ENCODE results near the gene CUX1. TPM values are rescaled to one million over a fixed set of nuclear protein-coding genes. Genes with fewer than 3 reads are reported as not detected.

The CUX1 gene
- total and polyA plus RNA-seq, 10 of the 15 experiments (the other 5 are each of a cell fraction or from before 2014, with no cell fraction given) = 6.1 to 48.6 (median 25.9) TPM

DNA sequence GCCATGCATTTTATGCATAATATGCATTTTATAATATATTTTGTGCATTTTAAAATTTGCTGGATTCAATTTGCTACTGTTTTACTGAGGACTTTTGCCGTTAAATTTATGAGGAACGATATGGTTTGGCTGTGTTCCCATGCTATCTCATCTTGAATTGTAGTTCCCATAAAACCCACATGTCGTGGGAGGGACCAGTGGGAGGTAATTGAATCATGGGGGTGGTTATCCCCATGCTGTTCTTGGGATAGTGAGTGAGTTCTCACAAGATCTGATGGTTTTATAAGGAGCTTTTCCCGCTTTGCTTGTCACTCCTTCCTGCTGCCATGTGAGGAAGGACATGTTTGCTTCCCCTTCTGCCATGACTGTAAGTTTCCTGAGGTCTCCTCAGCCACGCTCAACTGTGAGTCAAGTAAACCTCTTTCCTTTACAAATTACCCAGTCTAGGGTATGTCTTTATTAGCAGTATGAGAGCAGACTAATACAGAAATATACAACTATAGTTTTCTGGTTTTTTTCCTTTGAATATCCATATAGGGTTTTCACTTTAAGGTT, 267.9 kb downstream of the CUX1 start (continued):
- TF ChIP-seq ATF2 (IDR thresholded peaks at IDR 0.05; ENCODE audit: low read length) (no peak), POLR2AphosphoS2 (IDR thresholded peaks at IDR 0.05; ENCODE audit: low read depth, low read length) (no peak)
- TF ChIP-seq, protein P1, sequence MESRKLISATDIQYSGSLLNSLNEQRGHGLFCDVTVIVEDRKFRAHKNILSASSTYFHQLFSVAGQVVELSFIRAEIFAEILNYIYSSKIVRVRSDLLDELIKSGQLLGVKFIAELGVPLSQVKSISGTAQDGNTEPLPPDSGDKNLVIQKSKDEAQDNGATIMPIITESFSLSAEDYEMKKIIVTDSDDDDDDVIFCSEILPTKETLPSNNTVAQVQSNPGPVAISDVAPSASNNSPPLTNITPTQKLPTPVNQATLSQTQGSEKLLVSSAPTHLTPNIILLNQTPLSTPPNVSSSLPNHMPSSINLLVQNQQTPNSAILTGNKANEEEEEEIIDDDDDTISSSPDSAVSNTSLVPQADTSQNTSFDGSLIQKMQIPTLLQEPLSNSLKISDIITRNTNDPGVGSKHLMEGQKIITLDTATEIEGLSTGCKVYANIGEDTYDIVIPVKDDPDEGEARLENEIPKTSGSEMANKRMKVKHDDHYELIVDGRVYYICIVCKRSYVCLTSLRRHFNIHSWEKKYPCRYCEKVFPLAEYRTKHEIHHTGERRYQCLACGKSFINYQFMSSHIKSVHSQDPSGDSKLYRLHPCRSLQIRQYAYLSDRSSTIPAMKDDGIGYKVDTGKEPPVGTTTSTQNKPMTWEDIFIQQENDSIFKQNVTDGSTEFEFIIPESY (IDR thresholded peaks at IDR 0.05) = 0 out of 2 replicates have a peak, but pooled peaks have one; percentile 27

DNA sequence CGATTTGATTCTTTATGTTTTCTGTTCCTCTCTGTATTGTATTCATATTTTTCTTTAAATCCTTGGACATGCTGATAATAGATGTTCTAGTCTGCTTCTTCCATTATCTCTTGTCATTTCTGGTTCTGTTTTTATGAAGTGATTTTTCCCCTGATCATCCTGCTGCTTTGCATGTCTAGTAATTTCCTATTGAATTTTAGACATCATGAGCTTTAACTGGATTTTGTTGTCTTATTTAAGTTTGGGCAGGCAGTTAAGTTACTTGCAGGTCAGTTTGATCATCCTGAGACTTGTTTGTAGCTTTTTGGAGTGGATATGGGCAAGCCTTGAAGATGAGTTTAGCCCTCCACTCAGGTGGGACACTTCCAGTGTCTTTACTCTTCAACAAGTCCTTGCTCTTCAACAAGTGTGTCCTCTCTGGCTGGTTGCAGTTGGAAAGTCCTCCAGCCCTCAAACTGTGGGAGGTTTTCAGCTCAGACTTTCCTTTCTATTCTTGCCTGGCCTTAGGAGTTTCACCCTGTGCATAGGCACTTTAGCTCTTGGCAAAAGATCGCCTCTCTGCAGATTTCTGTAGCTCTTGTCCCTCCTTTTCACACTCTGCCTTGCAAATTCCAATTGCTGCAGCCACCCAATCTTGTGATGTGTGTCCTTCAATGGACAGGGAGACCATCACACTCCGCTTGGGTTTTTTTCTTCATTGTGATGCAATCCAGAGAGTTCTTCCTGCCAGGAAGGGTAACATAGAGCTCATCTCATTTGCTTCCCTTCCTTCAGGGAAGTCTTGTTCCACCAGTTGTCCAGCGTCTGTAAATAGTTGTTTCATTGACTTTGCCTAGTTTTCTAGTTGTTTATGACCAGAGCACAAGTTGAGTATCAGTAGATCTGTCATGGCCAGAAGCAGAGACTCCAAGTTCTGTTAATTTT, 272.0 kb downstream of the CUX1 start:
- H4K20me1 ChIP-seq (ENCODE audit: control insufficient read depth, insufficient read depth) = no peaks in the 10 kb centered on the region
- DNase-seq (ENCODE audit: low read depth, low spot score) = no peak
- H3K4me3 ChIP-seq = no peak overlapping the region
- in situ Hi-C loops (cut with MboI) (no loop called here), intact Hi-C loops (cut with micrococcal nuclease; ENCODE audit: unreplicated experiment) (no loop called here)
- ChIA-PET SMC1A (ENCODE audit: uncharacterized antibody, unreplicated experiment) (interaction anchor here (0.8 to 2.0 kb wide), 4 partner anchors 11 to 66 kb away, joined by 3 to 5 read pairs (median 4); no protein-coding TSS in a partner anchor), RAD21 (ENCODE audit: unreplicated experiment) (no interaction called here), CTCF (interaction anchor here (0.6 to 1.7 kb wide), 4 partner anchors 9 to 1223 kb away, joined by 3 to 4 read pairs (median 3); no protein-coding TSS in a partner anchor), POLR2A (interaction anchor here (0.6 to 1.0 kb wide), 3 partner anchors 50 to 98 kb away, joined by 3 to 7 read pairs (median 3); no protein-coding TSS in a partner anchor)
- H3K36me3 ChIP-seq (ENCODE audit: control insufficient read depth in 2 of 2, insufficient read depth in 2 of 2, low read length in 1 of 2) = no peaks in the 10 kb centered on the region; a peak in 3 of 4 replicates
- H3K27ac ChIP-seq (ENCODE audit: control insufficient read depth, insufficient read depth) = no peak overlapping the region
- H3K4me1 ChIP-seq (ENCODE audit: control insufficient read depth, insufficient read depth, low read length) = no peaks in the 10 kb centered on the region
- H3K79me2 ChIP-seq (ENCODE audit: control insufficient read depth, insufficient read depth, low read length) = no peaks in the 10 kb centered on the region
- no peak for FAIRE-seq
- no peak overlapping the region for H2AFZ ChIP-seq (ENCODE audit: control insufficient read depth, low read depth, low read length)
- H3K9ac ChIP-seq (ENCODE audit: control insufficient read depth, insufficient read depth, low read length) = no peak overlapping the region
- no peak for ATAC-seq
- H3K27me3 ChIP-seq (replicated peaks in 1 of 2; ENCODE audit: control insufficient read depth in 2 of 2, insufficient read depth in 2 of 2, low read length in 1 of 2) = no peaks in the 10 kb centered on the region
- H3K4me2 ChIP-seq (ENCODE audit: control insufficient read depth, insufficient read depth) = no peak overlapping the region
- 49% methylated on average over 4 of the region's 4 CpGs for WGBS (ENCODE audit: insufficient coverage, insufficient replicate concordance, low lambda C conversion rate, missing lambda C conversion rate)
- no TSS peak for BruUV-seq (replicated peaks)
- H3K9me3 ChIP-seq (replicated peaks; ENCODE audit: control insufficient read depth, insufficient read depth, low read length) = peaks cover 9% of the 10 kb centered on the region
- TF ChIP-seq SMARCA5 (IDR thresholded peaks at IDR 0.05) (no peak), LARP7 (IDR thresholded peaks at IDR 0.05) (no peak), BMI1 (IDR thresholded peaks at IDR 0.05; ENCODE audit: borderline replicate concordance) (no peak), BCLAF1 (IDR thresholded peaks at IDR 0.05) (no peak), MYB (IDR thresholded peaks at IDR 0.05; ENCODE audit: borderline replicate concordance, low read depth, low read length) (no peak), JUNB (IDR thresholded peaks at IDR 0.05) (no peak), FOXK2 (IDR thresholded peaks at IDR 0.05) (no peak), BCL3 (IDR thresholded peaks at IDR 0.05; ENCODE audit: borderline replicate concordance, insufficient read depth, low read depth, low read length, poor library complexity, severe bottlenecking) (no peak)
